Spleen (tissue), 11 donors: ENCODE results near the gene ZNF578. TPM values are rescaled to one million over a fixed set of nuclear protein-coding genes. Genes with fewer than 3 reads are reported as not detected.
"Not testable (repeated sequence)": the region's sequence is repeated elsewhere in the genome, so short reads cannot be mapped to it uniquely, and the experiment has no call there.

Source experiments
- DNase-seq: peaks from one replicate; pipeline ENCODE4 v3.0.0-alpha.2; 2020
- H3K27ac ChIP-seq, 8 donors: fragments of 200-600 bp; sonication (generic) in 7 of 8; 1 replicate in 4 of 8; 2 replicates in 4 of 8; pipeline versions ENCODE4 v1.5.0 to v1.8.0; 2016 to 2021; ENCODE audit warnings: inconsistent platforms in 4 of 8, mild to moderate bottlenecking in 4 of 8, moderate library complexity in 1 of 8
- H3K27me3 ChIP-seq, 7 donors: fragments of 200-600 bp; sonication (generic) in 6 of 7; replicated peaks in 1 of 7; 1 replicate in 4 of 7; 2 replicates in 3 of 7; pipeline versions ENCODE4 v1.5.0 to v1.8.0; 2016 to 2021; ENCODE audit warnings: inconsistent platforms in 3 of 7, mild to moderate bottlenecking in 1 of 7
- H3K36me3 ChIP-seq, 6 donors: fragments of 200-600 bp; sonication (generic) in 5 of 6; 1 replicate in 4 of 6; 2 replicates in 2 of 6; pipeline versions ENCODE4 v1.5.0 to v1.8.0; 2016 to 2021; ENCODE audit warnings: inconsistent platforms in 2 of 6
- H3K4me1 ChIP-seq, 6 donors: fragments of 200-600 bp; sonication (generic) in 5 of 6; 1 replicate in 3 of 6; 2 replicates in 3 of 6; pipeline versions ENCODE4 v1.5.0 to v1.8.0; 2016 to 2021; ENCODE audit warnings: inconsistent platforms in 3 of 6
- H3K4me3 ChIP-seq, 8 donors: fragments of 200-600 bp; sonication (generic) in 7 of 8; 1 replicate in 4 of 8; 2 replicates in 4 of 8; pipeline versions ENCODE4 v1.5.0 to v1.8.0; 2016 to 2021; ENCODE audit warnings: inconsistent platforms in 4 of 8, mild to moderate bottlenecking in 4 of 8, moderate library complexity in 2 of 8
- H3K9me3 ChIP-seq, 8 donors: fragments of 200-600 bp; sonication (generic) in 7 of 8; 1 replicate in 4 of 8; 2 replicates in 4 of 8; pipeline versions ENCODE4 v1.5.0 to v1.8.0; 2016 to 2021; ENCODE audit warnings: inconsistent platforms in 4 of 8
- POLR2A ChIP-seq, 3 donors: fragments of 450-650 bp; IDR thresholded peaks; one replicate each; pipeline ENCODE4 v1.5.1; 2017; ENCODE audit warnings: antibody characterized with exemption in 3 of 3, mild to moderate bottlenecking in 1 of 3
- POLR2AphosphoS5 ChIP-seq, 3 donors: sonication (generic); formaldehyde crosslinking; IDR thresholded peaks; one replicate each; pipeline ENCODE4 v1.5.1; 2017; ENCODE audit warnings: antibody characterized with exemption in 3 of 3
- WGBS, 5 donors: extraction: QIAGEN DNeasy Blood & Tissue Kit in 3 of 5; methylation state at CpG; one replicate each; pipeline versions ENCODE4 v1.1.5 to v1.1.7; 2013 to 2018; 5-methylcytosine and 5-hydroxymethylcytosine counted together
- intact Hi-C: fragments of 100-400 bp; cut with DNase I; formaldehyde crosslinking; loops from one replicate; pipeline ENCODE4 v1.15.0; 2023; ENCODE audit warnings: low total_unique reads
- polyA plus RNA-seq, 3 donors: library from polyadenylated mRNA; stranded (reverse); fragments of 200-250 nt; gene quantifications; one replicate each; pipeline ENCODE4 v1.2.1, GENCODE V29; 2013
- total RNA-seq, 7 donors: library from RNA; depleted of rRNA in 3 of 7; stranded (reverse); fragments of >200 nt in 3 of 7; fragmentation: NEBNext Ultra II Directional in 4 of 7; extraction: Animal tissue kit (Norgen Biotek cat#: 25700) in 4 of 7; gene quantifications; one replicate each; pipeline versions ENCODE4 v1.1.0 to v1.2.1, GENCODE V29; 2016 to 2021
- TF ChIP-seq, protein P1 (sequence below), 11 experiments: fragments of 200-600 bp in 7 of 11; fragments of 450-650 bp in 4 of 11; sonication (generic) in 4 of 11; IDR thresholded peaks in 8 of 11; conservative IDR thresholded peaks in 3 of 11; 1 replicate in 7 of 11; 2 replicates in 4 of 11; pipeline versions ENCODE4 v1.4.0 to v1.8.0; 2016 to 2021; ENCODE audit warnings: antibody characterized with exemption in 11 of 11, inconsistent platforms in 4 of 11, mild to moderate bottlenecking in 1 of 11
- donor health status: healthy with polysubstance abuse.
- donor health status: DM: no; HTN: no; CAD: no; lungs with moderate emphysema.
- donor health status: DM: no; HTN: no; CAD: no.
- donor health status: Bipolar disorder and iron deficiency.
- donor health status: healthy.
- donor health status: DM: no; HTN: no; CAD: no.
- donor health status: DM: yes; HTN: yes; CAD: no.

Gene ZNF578
- total and polyA plus RNA-seq, 10 donors = 0.85 to 4.1 (median 3.5) TPM

- peaks cover 0 to 100% (median 46%) of the 10 kb centered on the region in 6 donors for H3K36me3 ChIP-seq
- WGBS, 5 donors = 89 to 94% (median 91%) methylated on average over 5 of the region's 5 CpGs
- no peak overlapping the region for H3K4me3 ChIP-seq
Observed at GRCh38 chr19:52507266-52507665, 53.9 kb downstream of the ZNF578 start.

DNA sequence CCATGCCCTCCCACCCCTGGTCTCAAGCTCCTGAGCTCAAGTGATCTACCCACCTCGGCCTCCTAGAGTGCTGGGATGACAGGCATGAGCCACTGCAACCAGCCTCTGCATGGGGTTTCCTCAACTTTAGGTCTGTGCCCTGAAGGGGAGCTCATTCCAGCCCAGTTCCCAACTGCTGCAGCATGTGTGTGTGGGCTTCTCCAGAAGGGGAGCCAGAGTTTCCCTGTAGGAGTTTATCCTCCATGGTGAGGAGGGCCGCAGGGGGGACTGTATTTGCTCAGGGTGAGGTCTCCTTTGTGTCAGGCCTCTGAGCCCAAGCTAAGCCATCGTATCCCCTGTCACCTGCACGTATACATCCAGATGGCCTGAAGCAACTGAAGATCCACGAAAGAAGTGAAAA, 62.8 kb downstream of the ZNF578 start:
- intact Hi-C loops = no loop called here
- WGBS, 5 donors = 80 to 91% (median 83%) methylated on average over 4 to 5 of the region's 5 CpGs
- peaks cover 0 to 29% (median 3%) of the 10 kb centered on the region in 6 donors for H3K36me3 ChIP-seq
- H3K9me3 ChIP-seq = peaks cover 0 to 100% (median 90%) of the 10 kb centered on the region in 8 donors
- H3K4me3 ChIP-seq = no peak overlapping the region
- TF ChIP-seq POLR2AphosphoS5 (IDR thresholded peaks at IDR 0.05) (no peak), POLR2A (IDR thresholded peaks at IDR 0.05) (no peak)
- TF ChIP-seq, protein P1, sequence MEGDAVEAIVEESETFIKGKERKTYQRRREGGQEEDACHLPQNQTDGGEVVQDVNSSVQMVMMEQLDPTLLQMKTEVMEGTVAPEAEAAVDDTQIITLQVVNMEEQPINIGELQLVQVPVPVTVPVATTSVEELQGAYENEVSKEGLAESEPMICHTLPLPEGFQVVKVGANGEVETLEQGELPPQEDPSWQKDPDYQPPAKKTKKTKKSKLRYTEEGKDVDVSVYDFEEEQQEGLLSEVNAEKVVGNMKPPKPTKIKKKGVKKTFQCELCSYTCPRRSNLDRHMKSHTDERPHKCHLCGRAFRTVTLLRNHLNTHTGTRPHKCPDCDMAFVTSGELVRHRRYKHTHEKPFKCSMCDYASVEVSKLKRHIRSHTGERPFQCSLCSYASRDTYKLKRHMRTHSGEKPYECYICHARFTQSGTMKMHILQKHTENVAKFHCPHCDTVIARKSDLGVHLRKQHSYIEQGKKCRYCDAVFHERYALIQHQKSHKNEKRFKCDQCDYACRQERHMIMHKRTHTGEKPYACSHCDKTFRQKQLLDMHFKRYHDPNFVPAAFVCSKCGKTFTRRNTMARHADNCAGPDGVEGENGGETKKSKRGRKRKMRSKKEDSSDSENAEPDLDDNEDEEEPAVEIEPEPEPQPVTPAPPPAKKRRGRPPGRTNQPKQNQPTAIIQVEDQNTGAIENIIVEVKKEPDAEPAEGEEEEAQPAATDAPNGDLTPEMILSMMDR (IDR thresholded peaks at IDR 0.05 in 8 of 11, conservative IDR thresholded peaks at IDR 0.05 in 3 of 11) = no peak
- DNase-seq = no peak
- H3K27me3 ChIP-seq = no peaks in the 10 kb centered on the region
- no peaks in the 10 kb centered on the region for H3K4me1 ChIP-seq
- no peak overlapping the region for H3K27ac ChIP-seq

More at GRCh38 chr19:52507266-52507665, 53.9 kb downstream of the ZNF578 start:
- no peaks in the 10 kb centered on the region for H3K27me3 ChIP-seq
- intact Hi-C loops = no loop called here
- no peak overlapping the region for H3K27ac ChIP-seq
- TF ChIP-seq, protein P1 (IDR thresholded peaks at IDR 0.05 in 8 of 11, conservative IDR thresholded peaks at IDR 0.05 in 3 of 11) = no peak
- TF ChIP-seq POLR2A (IDR thresholded peaks at IDR 0.05) (no peak), POLR2AphosphoS5 (IDR thresholded peaks at IDR 0.05) (no peak)
- DNase-seq = no peak
- H3K9me3 ChIP-seq = peaks cover 0 to 100% (median 100%) of the 10 kb centered on the region in 8 donors
- H3K4me1 ChIP-seq = no peaks in the 10 kb centered on the region

DNA sequence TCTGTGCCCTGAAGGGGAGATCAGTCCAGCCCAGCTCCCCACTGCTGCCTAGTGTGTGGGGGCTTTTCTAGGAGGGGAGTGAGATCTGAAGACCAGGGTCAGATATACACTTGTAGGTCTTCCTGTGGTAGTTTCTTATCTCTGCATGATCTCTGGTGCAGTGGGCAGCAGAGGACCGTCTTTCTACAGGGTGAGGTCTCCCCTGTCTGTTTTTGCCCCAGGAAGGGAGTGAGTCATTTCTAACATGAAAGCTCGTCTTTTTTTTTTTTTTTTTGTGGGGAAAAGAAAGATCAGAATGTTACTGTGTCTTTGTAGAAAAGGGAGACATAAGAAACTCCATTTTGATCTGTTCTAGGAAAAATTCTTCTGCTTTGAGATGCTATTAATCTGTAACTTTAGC, 65.3 kb downstream of the ZNF578 start:
- TF ChIP-seq POLR2AphosphoS5 (IDR thresholded peaks at IDR 0.05) (no peak), POLR2A (IDR thresholded peaks at IDR 0.05) (no peak)
- TF ChIP-seq, protein P1 (IDR thresholded peaks at IDR 0.05 in 8 of 11, conservative IDR thresholded peaks at IDR 0.05 in 3 of 11) = no peak

DNA sequence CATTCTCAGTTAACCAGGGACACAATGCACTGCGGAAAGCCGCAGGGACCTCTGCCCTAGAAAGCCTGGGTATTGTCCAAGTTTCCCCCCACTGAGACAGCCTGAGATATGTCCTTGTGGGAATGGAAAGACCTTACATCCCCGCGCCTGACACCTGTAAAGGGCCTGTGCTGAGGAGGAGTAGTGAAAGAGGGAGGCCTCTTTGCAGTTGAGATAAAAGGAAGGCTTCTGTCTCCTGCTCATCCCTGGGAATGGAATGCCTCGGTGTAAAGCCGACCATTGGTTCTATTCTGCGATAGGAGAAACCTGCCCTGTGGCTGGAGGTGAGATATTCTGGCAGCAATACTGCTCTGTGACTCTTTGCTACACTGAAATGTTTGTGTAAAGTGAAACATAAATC, 65.8 kb downstream of the ZNF578 start:
- DNase-seq, H3K4me3 ChIP-seq, H3K4me1 ChIP-seq, intact Hi-C loops, H3K27me3 ChIP-seq, H3K27ac ChIP-seq: not testable (repeated sequence)
- WGBS, 5 donors = 65 to 86% (median 77%) methylated on average over 5 to 7 of the region's 7 CpGs
- peaks cover 0 to 99% (median 86%) of the 10 kb centered on the region in 8 donors for H3K9me3 ChIP-seq
- peaks cover 0 to 15% (median 0%) of the 10 kb centered on the region in 6 donors for H3K36me3 ChIP-seq

More for the DNA sequence above, 65.3 kb downstream of the ZNF578 start:
- Histone ChIP-seq H3K27ac (no peak overlapping the region), H3K9me3 (peaks cover 0 to 100% (median 86%) of the 10 kb centered on the region in 8 donors), H3K4me1 (no peaks in the 10 kb centered on the region), H3K36me3 (peaks cover 0 to 15% (median 0%) of the 10 kb centered on the region in 6 donors), H3K4me3 (no peak overlapping the region), H3K27me3 (no peaks in the 10 kb centered on the region)
- DNase-seq = no peak
- intact Hi-C loops = no loop called here
- WGBS, 5 donors = 18 to 39% (median 29%) methylated on average over 2 of the region's 2 CpGs

GRCh38 chr19:52520013-52520412, 66.7 kb downstream of the ZNF578 start:
- Histone ChIP-seq H3K4me3 (no peak overlapping the region), H3K36me3 (peaks cover 0 to 15% (median 0%) of the 10 kb centered on the region in 6 donors), H3K27me3 (no peaks in the 10 kb centered on the region), H3K27ac (no peak overlapping the region), H3K4me1 (no peaks in the 10 kb centered on the region), H3K9me3 (peaks cover 0 to 99% (median 83%) of the 10 kb centered on the region in 8 donors)
- TF ChIP-seq, protein P1 (IDR thresholded peaks at IDR 0.05 in 8 of 11, conservative IDR thresholded peaks at IDR 0.05 in 3 of 11) = no peak
- TF ChIP-seq POLR2A (IDR thresholded peaks at IDR 0.05) = no peak
- DNase-seq = no peak
- intact Hi-C loops = no loop called here
- 46 to 53% (median 50%) methylated on average over 4 of the region's 4 CpGs for WGBS, 5 donors
